GM19452 (cell line): ENCODE measurements around the gene SUPT4H1.

Experiments used
- ATAC-seq: cut with Tn5 transposase; IDR thresholded peaks from one replicate; pipeline ENCODE4 v1.9.1; 2021; ENCODE audit not compliant: unreplicated experiment

SUPT4H1 gene

DNA sequence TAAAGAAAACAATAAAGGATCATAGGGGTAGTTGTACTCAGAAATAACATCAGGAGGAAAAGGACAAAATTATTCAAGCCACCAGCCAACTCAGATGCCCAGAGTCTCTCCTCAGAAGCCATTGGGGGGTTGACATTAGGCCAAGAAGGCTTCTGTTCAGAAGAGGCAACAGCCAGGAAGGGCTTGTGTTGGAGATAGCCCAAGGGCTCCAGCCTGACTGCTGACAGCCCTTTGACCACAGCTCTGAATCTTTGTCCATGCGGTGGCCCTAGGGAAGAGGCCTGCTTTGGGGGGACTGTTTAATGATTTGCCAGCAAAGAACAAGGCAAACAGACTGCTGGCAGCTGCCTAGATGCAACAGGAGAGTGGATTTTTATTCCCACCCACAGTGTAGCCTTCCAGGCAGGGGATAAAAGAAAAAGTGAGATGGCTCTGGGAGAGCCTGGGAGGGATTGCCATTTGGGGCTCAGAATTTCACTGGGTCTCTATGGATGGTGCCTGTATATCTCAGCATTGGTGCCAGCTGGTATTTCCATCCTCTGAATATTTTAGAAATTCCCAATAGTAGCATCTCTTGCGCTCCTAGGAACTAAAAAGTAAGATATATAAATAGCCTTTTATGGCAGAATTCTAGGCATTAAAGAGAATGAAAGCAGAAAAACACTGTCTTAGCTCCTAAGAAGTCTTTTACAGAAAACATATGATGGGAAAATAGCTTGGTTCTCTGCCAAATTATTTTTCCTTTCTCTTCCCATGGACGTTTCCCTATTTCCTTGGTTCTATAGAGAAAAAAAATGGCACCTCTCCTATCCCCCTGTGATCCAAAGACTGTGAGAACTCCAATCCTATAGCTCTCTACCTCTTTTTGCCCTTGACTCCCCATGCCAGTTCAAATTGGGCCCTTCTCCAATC, 29.4 kb upstream of the SUPT4H1 start:
- ATAC-seq = no peak

DNA sequence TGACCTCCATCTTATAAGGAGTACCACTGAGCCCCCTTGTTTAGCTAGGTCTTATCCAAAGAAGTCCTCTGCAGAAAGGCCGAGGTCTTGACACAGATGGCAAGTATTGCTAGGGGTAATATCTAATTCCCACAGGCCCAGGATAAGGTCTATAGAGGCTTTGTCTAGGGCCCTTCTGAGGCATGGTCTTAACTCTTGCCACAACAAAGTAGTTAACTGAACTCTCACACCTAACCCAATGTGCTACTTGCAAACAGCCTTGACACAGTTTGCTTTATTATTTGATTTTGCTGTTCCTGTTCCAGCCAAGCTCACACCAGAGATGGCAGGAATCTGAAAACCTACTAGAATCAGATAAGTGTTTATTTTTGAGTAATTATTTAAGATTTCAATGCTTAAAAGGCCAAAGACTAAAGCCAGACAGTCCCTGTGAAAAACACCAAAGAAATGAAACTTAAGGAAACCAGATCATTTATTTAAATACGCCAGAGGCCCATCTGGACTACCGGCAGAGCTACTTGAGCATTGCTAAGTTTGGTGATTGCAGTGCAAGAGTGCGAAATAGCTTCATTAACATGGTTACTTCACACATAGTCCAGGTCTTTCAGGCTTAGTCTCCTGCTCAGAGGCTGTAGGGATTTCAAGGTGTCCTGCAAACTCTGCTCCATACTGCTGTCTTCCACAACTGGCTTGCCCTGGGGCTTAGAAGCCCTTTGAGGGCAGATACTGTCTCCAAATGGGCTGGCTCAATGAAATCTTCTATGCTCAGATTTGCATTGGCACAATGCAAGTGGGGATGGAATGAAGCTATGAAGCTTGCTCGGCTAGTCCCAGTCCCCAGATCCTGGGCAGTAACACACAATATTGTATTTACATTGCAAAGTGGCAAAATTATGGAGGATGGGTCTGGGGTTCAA, 28.5 kb upstream of the SUPT4H1 start:
- no peak for ATAC-seq

DNA sequence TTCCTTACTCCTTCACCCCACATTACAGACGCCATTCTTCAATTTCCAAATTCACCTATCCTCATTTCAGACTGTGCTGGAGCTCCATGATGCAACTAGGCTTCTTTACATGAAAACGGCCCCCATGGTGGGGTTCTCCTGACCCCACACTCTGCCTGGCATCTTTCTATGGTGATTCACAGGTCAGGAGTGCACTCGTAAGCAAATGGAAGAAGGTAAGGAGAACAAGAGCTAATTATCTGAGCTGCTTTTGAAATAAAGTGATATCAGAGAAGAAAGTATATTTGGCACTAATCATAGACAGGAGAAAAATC, 27.5 kb upstream of the SUPT4H1 start:
- no peak for ATAC-seq

DNA sequence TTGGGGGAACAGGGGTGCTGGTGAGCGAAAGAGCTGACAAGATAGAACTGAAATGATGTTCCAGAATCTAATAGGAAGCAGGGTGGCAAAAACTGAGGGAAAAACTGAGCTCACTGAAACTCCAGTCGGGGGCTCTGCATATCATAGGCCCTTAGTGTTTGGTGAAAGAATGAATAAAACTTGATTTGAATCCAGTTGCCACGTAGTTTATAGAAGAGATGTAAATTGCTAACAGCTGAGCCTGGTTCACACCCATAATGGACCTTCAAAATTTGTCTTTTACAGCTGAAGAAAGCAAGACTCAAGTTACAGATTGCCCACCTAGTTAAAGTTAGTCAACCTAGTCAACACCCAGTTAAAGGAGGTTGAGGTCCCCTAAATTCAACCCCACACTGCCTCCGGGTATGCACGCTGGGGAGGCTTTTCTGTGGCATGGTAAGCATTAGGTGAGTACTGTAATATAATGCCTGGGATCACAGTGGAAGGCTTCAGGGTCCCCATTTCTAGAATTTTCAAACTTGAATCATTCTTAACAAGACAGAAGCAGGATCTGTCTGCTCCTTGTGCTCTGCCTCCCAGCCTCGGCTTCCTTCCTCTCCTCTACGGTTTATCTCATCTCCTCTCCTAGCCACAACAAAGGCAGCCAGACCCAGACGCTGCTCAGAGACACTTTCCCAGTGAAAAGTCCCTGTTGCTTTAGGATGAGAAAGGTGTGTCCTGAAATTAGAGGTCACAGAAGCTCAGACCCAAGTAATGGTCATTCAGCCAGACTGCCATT, 26.9 kb upstream of the SUPT4H1 start:
- no peak for ATAC-seq

DNA sequence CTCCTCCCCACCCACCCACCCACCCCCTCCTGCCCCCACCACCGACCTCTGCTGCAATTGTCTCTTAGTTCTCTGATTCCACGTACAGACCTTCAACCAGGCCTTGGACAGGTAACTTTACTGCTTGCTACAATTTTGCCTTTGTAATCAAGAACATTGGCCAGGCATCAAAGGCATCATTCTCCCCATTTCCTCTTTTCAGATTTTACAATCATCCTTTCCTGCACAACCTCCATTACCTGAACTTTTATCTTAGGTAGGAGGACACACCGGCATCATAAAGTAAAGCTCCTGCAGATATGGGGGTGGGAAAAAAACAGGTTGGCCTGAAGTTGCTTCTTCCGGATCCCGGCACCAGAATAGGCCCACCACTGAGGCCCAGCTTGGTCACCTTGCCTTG, 25.7 kb upstream of the SUPT4H1 start:
- no peak for ATAC-seq

DNA sequence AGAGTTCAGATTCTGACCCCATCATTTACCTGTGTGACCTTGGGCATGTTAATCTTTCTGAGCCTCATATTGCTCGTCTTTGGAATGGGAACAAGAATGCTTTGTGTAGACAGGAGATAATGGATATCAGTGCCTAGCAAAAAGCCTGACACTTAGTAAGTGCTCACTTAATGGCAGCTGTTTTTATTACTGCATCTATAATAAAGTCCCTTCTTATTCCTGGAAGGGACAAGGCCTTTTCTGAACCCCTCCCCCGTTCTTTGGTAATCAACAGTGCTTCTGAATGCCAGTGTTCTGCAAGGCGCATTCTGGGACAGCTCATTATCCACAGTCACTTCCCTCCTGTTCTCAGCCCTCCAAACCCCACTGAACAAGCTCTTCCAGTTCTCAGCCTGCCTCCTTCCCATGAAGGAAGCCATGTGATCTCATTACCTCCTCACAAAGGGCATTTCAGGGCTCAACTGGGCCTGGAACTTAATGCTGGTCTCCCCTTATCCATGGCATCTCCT, 25.1 kb upstream of the SUPT4H1 start:
- ATAC-seq = no peak

DNA sequence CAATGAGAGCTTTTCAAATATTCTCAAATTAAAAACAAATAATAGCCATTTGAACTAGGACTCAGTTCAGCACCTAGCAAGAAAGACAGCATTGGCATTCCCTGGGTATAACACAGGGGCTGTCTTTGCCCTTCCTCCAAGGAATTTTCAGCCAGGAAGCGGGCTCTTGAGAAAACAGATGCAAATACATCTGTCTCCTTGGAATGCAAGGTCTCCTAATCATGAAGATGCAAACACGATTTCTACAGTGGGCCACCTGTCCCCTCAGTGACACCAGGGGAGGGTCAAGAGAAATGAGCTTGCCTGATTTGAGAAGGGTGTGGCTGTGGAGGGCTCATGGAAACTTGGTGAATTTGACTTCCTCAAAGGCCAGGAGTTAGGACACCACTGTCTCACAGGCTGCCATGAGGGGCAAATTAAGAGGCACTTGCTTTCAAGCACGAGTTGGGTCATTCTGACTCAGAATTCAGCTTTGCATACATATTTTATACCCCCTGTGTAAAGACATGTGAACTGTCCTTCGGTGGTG, 24.5 kb upstream of the SUPT4H1 start:
- ATAC-seq = no peak

DNA sequence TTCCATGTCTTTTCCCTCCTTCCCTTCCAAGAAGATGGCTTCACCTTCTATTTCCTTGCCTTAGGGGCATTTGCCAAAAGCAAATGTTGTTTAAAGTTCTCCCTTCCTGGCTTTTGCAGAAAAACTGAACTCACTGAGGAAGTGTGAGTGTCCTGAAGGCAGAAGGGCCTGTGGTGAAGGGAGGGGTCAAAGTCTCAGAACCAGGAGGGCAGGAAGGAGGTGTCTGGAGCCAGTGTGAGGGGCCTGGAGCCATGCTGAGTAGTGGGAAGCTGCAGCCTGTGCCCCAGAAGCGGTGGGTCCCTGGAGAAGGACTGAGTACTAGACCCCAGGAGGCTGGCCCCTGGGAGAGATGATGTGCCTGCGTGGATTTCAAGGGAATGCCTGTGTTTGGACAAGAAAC, 23.8 kb upstream of the SUPT4H1 start:
- ATAC-seq = no peak

DNA sequence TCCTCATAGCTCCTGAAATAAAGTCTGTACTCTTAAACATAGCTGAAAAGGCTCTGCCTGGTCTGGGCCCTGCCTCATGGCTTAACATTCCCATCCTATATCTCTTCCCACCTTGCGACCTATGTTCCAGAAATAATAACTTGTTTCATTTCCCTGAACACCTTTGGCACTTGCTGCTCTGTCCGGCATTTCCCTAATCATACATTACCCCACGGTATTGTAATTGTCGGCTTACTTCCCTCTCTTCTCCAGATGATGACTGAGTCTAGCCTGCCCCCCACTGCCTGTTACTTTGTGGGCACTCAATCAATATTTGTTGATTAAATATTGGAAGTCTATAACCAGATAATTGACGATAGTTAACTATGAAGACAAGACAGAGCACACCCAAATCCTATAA, 23.3 kb upstream of the SUPT4H1 start:
- no peak for ATAC-seq

DNA sequence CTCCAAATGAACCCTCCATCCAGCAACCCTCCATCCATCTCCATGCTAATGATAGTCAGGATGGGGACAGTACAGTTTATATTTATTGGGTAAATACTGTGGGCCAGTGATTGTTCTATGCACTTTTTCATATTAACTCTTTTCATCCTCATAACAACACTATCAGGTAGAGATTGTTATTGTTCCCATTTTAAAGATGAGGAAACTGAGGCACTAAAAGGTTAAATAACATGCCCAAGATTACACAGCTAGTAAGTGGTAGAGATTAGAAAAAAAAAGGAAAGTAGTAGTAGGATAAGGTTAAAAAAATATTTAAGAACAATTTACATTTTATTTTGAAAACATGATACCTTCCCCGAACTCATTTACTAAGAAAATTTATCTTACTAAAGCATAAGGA, 21.9 kb upstream of the SUPT4H1 start:
- ATAC-seq = no peak

DNA sequence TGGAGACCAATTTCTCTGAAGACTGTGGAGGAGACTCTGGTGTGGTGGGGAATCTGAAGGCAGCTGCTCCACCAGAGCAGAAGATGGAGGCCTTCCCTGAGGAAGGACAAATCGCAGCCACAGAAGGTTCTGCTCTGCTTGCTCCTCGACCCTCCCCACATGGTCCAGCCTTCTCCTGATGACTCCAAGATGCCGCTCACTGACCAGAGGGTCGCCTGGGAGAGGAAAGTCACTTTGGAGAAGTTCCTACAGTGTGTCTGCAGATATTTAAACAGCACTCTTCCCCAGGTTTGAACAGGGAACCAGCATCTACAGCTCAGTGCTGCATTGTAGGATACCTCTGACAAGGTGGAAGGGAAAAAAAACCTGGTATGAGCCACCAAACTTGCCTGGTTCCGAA, 21.0 kb upstream of the SUPT4H1 start:
- no peak for ATAC-seq

DNA sequence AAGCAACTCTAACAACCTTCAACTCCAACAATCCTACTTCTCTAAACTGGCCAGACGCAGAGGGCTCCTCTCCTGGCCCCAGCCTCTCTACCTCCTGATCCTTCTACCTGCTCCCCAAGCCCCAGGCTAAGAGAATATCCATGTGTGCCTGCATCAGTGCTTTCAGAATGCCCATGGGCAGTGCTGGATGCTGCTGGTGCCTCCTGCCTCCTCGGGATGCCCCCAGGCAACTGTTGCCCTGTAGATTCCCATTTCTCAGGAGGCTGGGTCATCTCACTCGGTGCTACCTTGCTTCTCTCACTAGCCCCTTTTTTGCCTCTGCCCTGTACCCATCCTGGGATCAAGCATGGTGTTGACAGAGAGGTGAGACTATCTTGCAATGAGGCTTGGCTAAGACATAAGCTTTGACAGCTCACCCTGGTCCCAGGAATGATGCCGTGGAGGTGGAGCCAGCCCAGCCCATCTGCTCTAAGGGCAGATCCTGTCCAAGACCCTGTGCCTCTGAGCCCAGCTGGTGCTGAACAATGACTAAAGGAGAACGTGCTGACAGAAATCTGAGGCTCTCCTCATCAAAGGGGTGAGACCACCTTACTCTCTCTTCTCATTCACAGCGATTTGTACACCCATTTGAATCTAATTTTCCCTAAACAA, 19.4 kb upstream of the SUPT4H1 start:
- no peak for ATAC-seq

DNA sequence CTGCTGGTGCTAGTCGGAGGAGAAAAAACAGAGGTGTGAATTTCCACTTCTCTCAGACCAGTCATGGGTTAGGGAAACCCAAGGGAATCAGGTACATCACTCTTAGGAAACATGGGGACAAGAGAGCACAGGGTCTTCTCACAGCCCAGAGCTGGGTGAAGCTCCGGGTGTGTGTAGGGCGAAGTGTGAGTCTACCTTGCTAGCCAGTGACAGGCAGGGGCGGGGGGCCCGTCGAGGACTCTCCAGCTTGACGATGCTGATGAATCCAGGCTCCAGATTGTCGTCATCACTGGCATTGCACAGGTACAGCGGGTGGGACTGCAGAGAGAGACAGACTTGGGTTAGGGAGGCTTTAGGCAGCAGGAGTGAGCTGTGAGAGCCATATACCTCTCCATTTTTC, 18.7 kb upstream of the SUPT4H1 start:
- no peak for ATAC-seq

DNA sequence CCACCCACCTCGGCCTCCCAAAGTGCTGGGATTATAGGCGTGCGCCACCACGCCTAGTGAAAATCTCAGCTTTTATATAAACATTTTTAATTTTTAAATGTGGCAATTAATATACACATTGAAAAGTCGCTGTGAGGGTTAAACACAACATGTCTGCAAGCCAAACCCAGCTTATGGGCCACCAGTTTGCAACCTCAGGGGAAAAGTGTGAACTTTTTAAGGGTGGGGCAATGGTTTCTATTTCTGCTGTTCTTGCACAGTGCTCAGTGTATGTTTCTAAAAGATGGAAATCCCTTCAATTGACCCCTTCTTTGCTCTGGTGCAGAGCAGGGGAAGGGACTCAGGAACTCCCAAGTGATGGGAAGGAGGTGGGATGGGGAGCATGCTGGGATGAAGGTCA, 18.3 kb upstream of the SUPT4H1 start:
- ATAC-seq = no peak

DNA sequence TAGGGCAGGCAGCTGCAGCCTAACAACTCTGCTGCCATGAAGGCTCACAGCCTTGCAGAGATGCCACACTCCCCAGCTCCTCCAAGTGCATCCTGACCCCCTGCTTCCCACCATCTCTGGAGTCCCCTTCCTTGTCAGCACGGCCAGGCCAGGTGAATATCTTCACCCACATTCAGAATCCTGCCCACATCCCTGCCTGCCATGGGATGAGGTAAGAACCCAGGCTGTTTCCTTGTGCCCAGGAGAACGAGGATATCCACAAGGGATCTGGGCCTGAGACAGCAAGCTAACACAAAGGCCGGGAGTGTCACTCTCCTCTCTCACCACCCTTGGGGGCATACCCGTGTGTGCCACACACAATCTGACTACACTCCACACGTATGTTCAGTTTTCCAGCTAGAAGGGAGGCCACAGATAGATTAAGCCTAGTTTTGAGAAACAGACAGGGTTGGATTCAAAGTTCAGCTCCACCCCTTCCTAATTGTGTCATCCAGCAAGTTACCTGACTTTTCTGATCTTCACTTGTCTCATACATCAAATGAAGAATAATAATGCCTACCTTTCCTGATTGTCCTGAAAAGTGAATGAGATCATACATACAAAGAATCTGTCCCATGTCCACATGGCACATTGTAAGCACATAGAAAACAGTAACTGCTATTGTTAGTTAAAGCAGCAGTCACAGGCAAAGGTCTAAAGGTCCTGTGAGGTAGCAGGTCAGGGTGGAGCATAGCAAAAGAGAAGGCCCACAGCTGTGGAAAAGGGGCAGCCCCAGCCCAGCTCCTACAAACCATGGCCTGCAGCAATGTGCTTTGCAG, 17.4 kb upstream of the SUPT4H1 start:
- no peak for ATAC-seq

DNA sequence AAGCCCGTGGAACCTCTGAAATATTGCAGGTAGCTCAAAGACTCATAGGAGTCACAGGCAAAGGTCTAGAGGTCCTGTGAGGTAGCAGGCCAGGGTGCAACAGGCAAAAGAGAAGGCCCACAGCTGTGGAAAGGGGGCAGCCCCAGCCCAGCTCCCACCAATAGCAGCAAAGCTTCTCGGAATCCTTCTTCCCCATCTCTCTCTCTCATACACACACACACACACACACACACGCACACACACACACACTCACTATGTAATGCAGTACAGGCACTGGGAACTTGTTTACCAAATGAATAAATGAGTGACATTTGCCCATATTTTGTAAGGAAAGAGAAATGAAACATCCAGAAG, 16.8 kb upstream of the SUPT4H1 start:
- no peak for ATAC-seq

DNA sequence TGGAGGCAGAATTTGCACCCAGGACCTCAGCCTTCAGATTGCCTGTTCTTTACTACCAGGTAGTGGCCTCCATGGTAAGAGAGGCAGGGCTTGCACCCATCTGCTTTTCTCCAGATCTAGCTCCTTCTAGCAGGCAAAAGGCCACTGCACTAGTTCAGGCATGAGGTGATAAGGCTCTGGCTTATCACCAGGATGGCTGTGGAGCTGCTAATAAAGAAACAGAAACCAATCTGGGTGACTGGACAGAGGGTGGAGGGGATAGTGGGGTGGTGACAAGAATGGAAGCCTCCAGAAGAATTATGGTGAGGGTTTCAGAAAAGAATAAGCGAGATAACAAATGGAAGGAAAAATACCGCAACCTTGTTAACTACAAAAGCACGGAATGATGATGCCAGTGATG, 15.5 kb upstream of the SUPT4H1 start:
- ATAC-seq = no peak

DNA sequence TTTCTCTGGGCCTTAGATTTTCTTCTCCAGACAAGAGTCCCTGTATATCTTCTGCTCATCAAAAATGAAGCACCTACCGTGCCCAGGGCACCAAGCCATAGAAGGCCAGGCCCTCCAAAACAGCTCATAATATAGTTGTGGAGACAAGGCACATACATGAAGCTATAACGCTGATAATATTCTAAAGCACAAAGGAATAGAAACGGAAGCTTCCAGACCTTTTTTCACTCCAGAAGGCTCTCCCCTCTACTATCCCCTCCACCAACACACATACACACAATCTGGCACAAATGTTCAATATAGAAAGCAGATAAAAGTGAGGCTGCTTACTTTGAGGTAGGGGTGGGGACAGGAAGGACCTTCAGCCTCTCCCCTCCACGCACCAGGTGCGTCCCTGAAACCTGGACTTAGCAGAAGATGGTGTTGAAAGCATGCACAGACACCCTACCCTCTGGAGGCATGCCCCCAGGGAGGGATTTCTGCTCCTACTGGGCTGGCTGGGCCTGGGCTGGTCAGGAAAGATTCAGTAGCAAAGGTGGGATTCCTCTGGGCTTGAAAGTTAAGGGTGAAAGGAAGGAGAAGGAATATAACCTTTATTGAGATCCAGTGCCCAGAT, 14.1 kb upstream of the SUPT4H1 start:
- no peak for ATAC-seq
